Measurements from ENCODE around the gene PBRM1. TPM values are rescaled to one million over a fixed set of nuclear protein-coding genes. Genes with fewer than 3 reads are reported as not detected.

Gene PBRM1
- polyA plus RNA-seq, 3 donors, result 26.1 to 72.9 (median 38.0) TPM

DNA sequence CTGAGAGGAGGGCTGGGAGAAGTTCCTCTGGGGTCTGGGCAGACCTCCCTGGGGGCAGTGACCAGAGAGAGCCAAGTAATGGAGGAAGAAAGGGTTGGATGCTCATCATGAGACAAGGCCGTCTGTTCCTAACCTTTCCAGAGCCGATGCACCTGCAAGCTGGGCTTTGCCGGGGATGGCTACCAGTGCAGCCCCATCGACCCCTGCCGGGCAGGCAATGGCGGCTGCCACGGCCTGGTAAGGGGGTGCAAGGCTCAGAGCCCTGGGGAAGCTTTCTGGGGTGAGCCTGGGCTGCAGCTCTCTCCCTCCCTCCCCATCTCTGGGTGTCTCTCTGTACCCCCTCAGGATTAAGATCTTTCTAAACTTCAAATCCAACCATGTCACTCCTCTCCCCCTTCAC lies 174.2 kb downstream of the PBRM1 start:
- Histone ChIP-seq H2AFZ (ENCODE audit: insufficient read depth, low read depth, low read length, poor library complexity, severe bottlenecking) (no peak overlapping the region), H3K9me3 (replicated peaks in 1 of 2; ENCODE audit: control insufficient read depth in 1 of 2, insufficient read depth in 1 of 2, low read length in 2 of 2) (no peaks in the 10 kb centered on the region), H3K27me3 (ENCODE audit: control insufficient read depth in 2 of 2, insufficient read depth in 2 of 2, low read length in 2 of 2) (no peaks in the 10 kb centered on the region), H3K4me2 (replicated peaks; ENCODE audit: extremely low read depth, low read length, poor library complexity, severe bottlenecking) (no peak overlapping the region), H3K4me1 (ENCODE audit: control insufficient read depth in 1 of 2, insufficient read depth in 2 of 2, low read length in 2 of 2) (no peaks in the 10 kb centered on the region), H3K9ac (ENCODE audit: insufficient read depth, low read length, poor library complexity, severe bottlenecking) (no peak overlapping the region), H3K36me3 (replicated peaks in 1 of 2; ENCODE audit: control insufficient read depth in 1 of 2, insufficient read depth in 2 of 2, low read length in 2 of 2) (peaks cover 96 to 97% of the 10 kb centered on the region in 2 donors), H4K20me1 (ENCODE audit: insufficient read depth, low read length) (peaks cover 16% of the 10 kb centered on the region), H3K4me3 (replicated peaks in 1 of 3; ENCODE audit: low read depth in 2 of 3, low read length in 3 of 3) (no peak overlapping the region), H3K79me2 (ENCODE audit: insufficient read depth, low read length) (no peaks in the 10 kb centered on the region), H3K27ac (ENCODE audit: low read depth in 1 of 2, low read length in 2 of 2) (no peak overlapping the region)
- H3K27me3 Mint-ChIP-seq (ENCODE audit: low read depth in 3 of 3), result peaks cover 0 to 2% (median 1%) of the 10 kb centered on the region in 3 donors
- H3K27ac Mint-ChIP-seq, result peak overlapping the region in 1 of 7 donors; percentile 68
- H3K9me3 Mint-ChIP-seq, result no peaks in the 10 kb centered on the region
- no peak for DNase-seq
- 98% methylated on average over 5 of the region's 7 CpGs for WGBS (ENCODE audit: insufficient coverage)
- no peak overlapping the region for H3K4me3 Mint-ChIP-seq
- H3K4me1 Mint-ChIP-seq, result no peaks in the 10 kb centered on the region
- TF ChIP-seq, protein P1, sequence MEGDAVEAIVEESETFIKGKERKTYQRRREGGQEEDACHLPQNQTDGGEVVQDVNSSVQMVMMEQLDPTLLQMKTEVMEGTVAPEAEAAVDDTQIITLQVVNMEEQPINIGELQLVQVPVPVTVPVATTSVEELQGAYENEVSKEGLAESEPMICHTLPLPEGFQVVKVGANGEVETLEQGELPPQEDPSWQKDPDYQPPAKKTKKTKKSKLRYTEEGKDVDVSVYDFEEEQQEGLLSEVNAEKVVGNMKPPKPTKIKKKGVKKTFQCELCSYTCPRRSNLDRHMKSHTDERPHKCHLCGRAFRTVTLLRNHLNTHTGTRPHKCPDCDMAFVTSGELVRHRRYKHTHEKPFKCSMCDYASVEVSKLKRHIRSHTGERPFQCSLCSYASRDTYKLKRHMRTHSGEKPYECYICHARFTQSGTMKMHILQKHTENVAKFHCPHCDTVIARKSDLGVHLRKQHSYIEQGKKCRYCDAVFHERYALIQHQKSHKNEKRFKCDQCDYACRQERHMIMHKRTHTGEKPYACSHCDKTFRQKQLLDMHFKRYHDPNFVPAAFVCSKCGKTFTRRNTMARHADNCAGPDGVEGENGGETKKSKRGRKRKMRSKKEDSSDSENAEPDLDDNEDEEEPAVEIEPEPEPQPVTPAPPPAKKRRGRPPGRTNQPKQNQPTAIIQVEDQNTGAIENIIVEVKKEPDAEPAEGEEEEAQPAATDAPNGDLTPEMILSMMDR (IDR thresholded peaks at IDR 0.05), result no peak
- intact Hi-C loops (cut with micrococcal nuclease), result no loop called here
- peaks cover 89 to 97% of the 10 kb centered on the region in 2 donors for H3K36me3 Mint-ChIP-seq

DNA sequence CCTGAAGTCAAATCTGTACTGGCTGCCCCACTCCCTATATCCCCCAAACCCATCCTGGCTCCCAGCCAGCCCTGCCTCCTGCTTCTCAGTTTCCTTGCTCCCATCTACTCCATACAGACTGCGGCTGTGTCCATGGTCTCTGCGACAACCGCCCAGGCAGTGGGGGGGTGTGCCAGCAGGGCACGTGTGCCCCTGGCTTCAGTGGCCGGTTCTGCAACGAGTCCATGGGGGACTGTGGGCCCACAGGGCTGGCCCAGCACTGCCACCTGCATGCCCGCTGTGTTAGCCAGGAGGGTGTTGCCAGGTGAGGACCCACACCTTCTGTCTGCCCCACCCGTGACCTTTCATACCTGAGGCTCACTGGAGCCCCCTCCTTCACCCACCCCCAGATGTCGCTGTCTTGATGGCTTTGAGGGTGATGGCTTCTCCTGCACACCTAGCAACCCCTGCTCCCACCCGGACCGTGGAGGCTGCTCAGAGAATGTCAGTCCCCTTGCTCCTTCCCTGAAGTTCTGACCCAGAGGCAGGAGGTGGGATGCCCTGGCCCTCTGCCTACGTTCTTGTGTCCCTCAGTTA lies 175.9 kb downstream of the PBRM1 start:
- Mint-ChIP-seq H3K27me3 (ENCODE audit: low read depth in 3 of 3) (peaks cover 0 to 2% (median 1%) of the 10 kb centered on the region in 3 donors), H3K4me1 (no peaks in the 10 kb centered on the region), H3K36me3 (peaks cover 90 to 97% of the 10 kb centered on the region in 2 donors), H3K9me3 (no peaks in the 10 kb centered on the region), H3K27ac (peak overlapping the region in 1 of 7 donors; percentile 14), H3K4me3 (no peak overlapping the region)
- peaks cover 96 to 97% of the 10 kb centered on the region in 2 donors for H3K36me3 ChIP-seq (replicated peaks in 1 of 2; ENCODE audit: control insufficient read depth in 1 of 2, insufficient read depth in 2 of 2, low read length in 2 of 2)
- H3K4me3 ChIP-seq (replicated peaks in 1 of 3; ENCODE audit: low read depth in 2 of 3, low read length in 3 of 3), result no peak overlapping the region
- H4K20me1 ChIP-seq (ENCODE audit: insufficient read depth, low read length), result peaks cover 7% of the 10 kb centered on the region
- H3K9me3 ChIP-seq (replicated peaks in 1 of 2; ENCODE audit: control insufficient read depth in 1 of 2, insufficient read depth in 1 of 2, low read length in 2 of 2), result no peaks in the 10 kb centered on the region
- H3K27ac ChIP-seq (ENCODE audit: low read depth in 1 of 2, low read length in 2 of 2), result no peak overlapping the region
- H3K4me2 ChIP-seq (replicated peaks; ENCODE audit: extremely low read depth, low read length, poor library complexity, severe bottlenecking), result no peak overlapping the region
- H3K27me3 ChIP-seq (ENCODE audit: control insufficient read depth in 2 of 2, insufficient read depth in 2 of 2, low read length in 2 of 2), result no peaks in the 10 kb centered on the region
- DNase-seq, result no peak
- 96% methylated on average over 10 of the region's 12 CpGs for WGBS (ENCODE audit: insufficient coverage)
- no peaks in the 10 kb centered on the region for H3K4me1 ChIP-seq (ENCODE audit: control insufficient read depth in 1 of 2, insufficient read depth in 2 of 2, low read length in 2 of 2)
- H2AFZ ChIP-seq (ENCODE audit: insufficient read depth, low read depth, low read length, poor library complexity, severe bottlenecking), result no peak overlapping the region
- intact Hi-C loops (cut with micrococcal nuclease), result no loop called here
- no peak overlapping the region for H3K9ac ChIP-seq (ENCODE audit: insufficient read depth, low read length, poor library complexity, severe bottlenecking)
- TF ChIP-seq, protein P1 (IDR thresholded peaks at IDR 0.05), result no peak
- no peaks in the 10 kb centered on the region for H3K79me2 ChIP-seq (ENCODE audit: insufficient read depth, low read length)
